ENCODE data around the gene CATSPER3.

DNA sequence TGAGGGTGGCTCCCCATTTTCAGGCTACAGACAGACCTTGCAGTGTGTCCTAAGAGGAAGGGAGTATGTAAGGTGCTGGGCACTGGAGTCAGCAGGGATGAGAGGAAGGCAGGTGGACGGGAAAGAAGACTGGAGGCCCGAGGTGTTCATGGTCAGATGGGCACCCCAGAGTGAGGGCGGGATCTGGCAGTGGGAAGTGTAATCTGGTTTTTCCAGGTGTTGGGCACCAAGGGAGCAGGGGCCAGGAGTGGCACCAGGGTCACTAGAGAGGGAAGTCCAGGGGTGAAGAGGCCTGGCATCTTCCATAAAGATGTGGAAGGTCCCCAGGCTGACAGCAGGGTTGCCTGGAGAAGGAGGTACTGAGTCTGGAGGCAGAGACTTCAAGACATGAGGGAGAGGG lies 36.7 kb downstream of the CATSPER3 start:
- no peak for TF ChIP-seq EZH2 (IDR thresholded peaks at IDR 0.05; ENCODE audit: borderline replicate concordance, low read depth, low read length, poor library complexity, severe bottlenecking)
- TF ChIP-seq, protein P1, sequence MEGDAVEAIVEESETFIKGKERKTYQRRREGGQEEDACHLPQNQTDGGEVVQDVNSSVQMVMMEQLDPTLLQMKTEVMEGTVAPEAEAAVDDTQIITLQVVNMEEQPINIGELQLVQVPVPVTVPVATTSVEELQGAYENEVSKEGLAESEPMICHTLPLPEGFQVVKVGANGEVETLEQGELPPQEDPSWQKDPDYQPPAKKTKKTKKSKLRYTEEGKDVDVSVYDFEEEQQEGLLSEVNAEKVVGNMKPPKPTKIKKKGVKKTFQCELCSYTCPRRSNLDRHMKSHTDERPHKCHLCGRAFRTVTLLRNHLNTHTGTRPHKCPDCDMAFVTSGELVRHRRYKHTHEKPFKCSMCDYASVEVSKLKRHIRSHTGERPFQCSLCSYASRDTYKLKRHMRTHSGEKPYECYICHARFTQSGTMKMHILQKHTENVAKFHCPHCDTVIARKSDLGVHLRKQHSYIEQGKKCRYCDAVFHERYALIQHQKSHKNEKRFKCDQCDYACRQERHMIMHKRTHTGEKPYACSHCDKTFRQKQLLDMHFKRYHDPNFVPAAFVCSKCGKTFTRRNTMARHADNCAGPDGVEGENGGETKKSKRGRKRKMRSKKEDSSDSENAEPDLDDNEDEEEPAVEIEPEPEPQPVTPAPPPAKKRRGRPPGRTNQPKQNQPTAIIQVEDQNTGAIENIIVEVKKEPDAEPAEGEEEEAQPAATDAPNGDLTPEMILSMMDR (conservative IDR thresholded peaks at IDR 0.05; ENCODE audit: low read depth, low read length), result no peak

Measured in A673 (cell line).